Lower lobe of right lung (tissue), 2 donors: ENCODE results near the gene CAMKK1. TPM values are rescaled to one million over a fixed set of nuclear protein-coding genes. Genes with fewer than 3 reads are reported as not detected.

ENCODE experiments used
- ATAC-seq, 2 donors: fragments of 200-7000 bp; cut with Tn5 transposase; one replicate each; pipeline ENCODE4 v1.9.1; 2020 to 2022; ENCODE audit warnings: mild to moderate bottlenecking in 2 of 2, moderate library complexity in 2 of 2
- DNase-seq: peaks from one replicate; pipeline ENCODE4 v3.0.0-alpha.2; 2020
- H3K27ac ChIP-seq: fragments of 200-600 bp; one replicate; pipeline ENCODE4 v1.8.0; 2022
- H3K27me3 ChIP-seq: fragments of 200-600 bp; one replicate; pipeline ENCODE4 v1.8.0; 2022; ENCODE audit warnings: low read depth
- H3K36me3 ChIP-seq: fragments of 200-600 bp; one replicate; pipeline ENCODE4 v1.8.0; 2022; ENCODE audit warnings: mild to moderate bottlenecking
- H3K4me1 ChIP-seq: fragments of 200-600 bp; one replicate; pipeline ENCODE4 v1.8.0; 2022
- H3K4me3 ChIP-seq: fragments of 200-600 bp; one replicate; pipeline ENCODE4 v1.8.0; 2022; ENCODE audit warnings: mild to moderate bottlenecking
- H3K9me3 ChIP-seq: fragments of 200-600 bp; one replicate; pipeline ENCODE4 v1.8.0; 2022
- intact Hi-C: fragments of 100-400 bp; cut with DNase I; formaldehyde crosslinking; loops from one replicate; pipeline ENCODE4 v1.11.0; 2022
- total RNA-seq: library from RNA; stranded (reverse); fragmentation: NEBNext Ultra II Directional; extraction: Animal tissue kit (Norgen Biotek cat#: 25700); gene quantifications from one replicate; pipeline ENCODE4 v1.2.1, GENCODE V29; 2021
- TF ChIP-seq, protein P1 (sequence below): fragments of 200-600 bp; IDR thresholded peaks from one replicate; pipeline ENCODE4 v1.8.0; 2022; ENCODE audit warnings: antibody characterized with exemption, mild to moderate bottlenecking
- donor health status: DM: no; HTN: yes; CAD: no; lungs with severe emphysema.

The CAMKK1 gene
- total RNA-seq, 1 donor from 2014 or later = 9.7 TPM

- intact Hi-C loops = no loop called here
- TF ChIP-seq, protein P1, sequence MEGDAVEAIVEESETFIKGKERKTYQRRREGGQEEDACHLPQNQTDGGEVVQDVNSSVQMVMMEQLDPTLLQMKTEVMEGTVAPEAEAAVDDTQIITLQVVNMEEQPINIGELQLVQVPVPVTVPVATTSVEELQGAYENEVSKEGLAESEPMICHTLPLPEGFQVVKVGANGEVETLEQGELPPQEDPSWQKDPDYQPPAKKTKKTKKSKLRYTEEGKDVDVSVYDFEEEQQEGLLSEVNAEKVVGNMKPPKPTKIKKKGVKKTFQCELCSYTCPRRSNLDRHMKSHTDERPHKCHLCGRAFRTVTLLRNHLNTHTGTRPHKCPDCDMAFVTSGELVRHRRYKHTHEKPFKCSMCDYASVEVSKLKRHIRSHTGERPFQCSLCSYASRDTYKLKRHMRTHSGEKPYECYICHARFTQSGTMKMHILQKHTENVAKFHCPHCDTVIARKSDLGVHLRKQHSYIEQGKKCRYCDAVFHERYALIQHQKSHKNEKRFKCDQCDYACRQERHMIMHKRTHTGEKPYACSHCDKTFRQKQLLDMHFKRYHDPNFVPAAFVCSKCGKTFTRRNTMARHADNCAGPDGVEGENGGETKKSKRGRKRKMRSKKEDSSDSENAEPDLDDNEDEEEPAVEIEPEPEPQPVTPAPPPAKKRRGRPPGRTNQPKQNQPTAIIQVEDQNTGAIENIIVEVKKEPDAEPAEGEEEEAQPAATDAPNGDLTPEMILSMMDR = no peak
- Histone ChIP-seq H3K9me3 (no peaks in the 10 kb centered on the region), H3K36me3 (no peaks in the 10 kb centered on the region), H3K4me1 (no peaks in the 10 kb centered on the region), H3K27ac (no peak overlapping the region), H3K4me3 (no peak overlapping the region), H3K27me3 (no peaks in the 10 kb centered on the region)
- ATAC-seq (peak in 1 of 2 donors; percentile 34), DNase-seq (no peak)
These were observed 12.2 kb upstream of the CAMKK1 start for GRCh38 chr17:3905017-3905520.

DNA sequence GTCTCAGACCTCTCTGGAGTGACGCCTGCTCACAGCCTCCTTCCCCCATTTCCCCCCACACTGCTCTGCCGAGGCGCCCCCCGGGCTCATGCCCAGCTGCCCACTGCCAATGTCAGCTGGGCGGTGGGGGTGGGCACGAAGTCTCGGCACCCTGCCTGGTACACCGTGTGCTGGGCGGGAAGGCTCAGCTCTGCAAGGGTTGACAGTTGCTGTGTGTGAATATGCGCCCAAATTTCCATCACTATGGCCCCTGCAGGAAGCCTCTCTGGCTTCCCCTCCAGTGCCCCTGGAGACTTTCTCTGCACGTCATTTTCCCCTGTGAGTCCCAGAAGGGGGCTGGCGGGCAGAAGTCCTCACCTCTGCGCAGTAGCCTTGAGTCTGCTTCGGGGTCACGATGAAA, 11.6 kb upstream of the CAMKK1 start:
- TF ChIP-seq, protein P1 = no peak
- Histone ChIP-seq H3K27ac (no peak overlapping the region), H3K36me3 (no peaks in the 10 kb centered on the region), H3K4me3 (no peak overlapping the region), H3K4me1 (no peaks in the 10 kb centered on the region), H3K9me3 (no peaks in the 10 kb centered on the region), H3K27me3 (no peaks in the 10 kb centered on the region)
- DNase-seq = no peak
- intact Hi-C loops = no loop called here
- ATAC-seq = no peak

- TF ChIP-seq, protein P1 = no peak
- Histone ChIP-seq H3K27me3 (no peaks in the 10 kb centered on the region), H3K9me3 (no peaks in the 10 kb centered on the region), H3K27ac (no peak overlapping the region), H3K4me1 (no peaks in the 10 kb centered on the region), H3K4me3 (no peak overlapping the region), H3K36me3 (no peaks in the 10 kb centered on the region)
- DNase-seq (no peak), ATAC-seq (no peak)
- intact Hi-C loops = no loop called here
These were observed 11.0 kb upstream of the CAMKK1 start for GRCh38 chr17:3903881-3904290.

GRCh38 chr17:3903051-3903825, 10.4 kb upstream of the CAMKK1 start:
- DNase-seq (no peak), ATAC-seq (no peak)
- Histone ChIP-seq H3K9me3 (no peaks in the 10 kb centered on the region), H3K4me1 (no peaks in the 10 kb centered on the region), H3K4me3 (no peak overlapping the region), H3K36me3 (no peaks in the 10 kb centered on the region), H3K27me3 (no peaks in the 10 kb centered on the region), H3K27ac (no peak overlapping the region)
- intact Hi-C loops = no loop called here
- TF ChIP-seq, protein P1 = no peak

GRCh38 chr17:3900646-3901045, 7.8 kb upstream of the CAMKK1 start:
- intact Hi-C loops = no loop called here
- no peak for ATAC-seq
- TF ChIP-seq, protein P1 = no peak
- H3K27ac ChIP-seq = no peak overlapping the region
- peaks cover 8% of the 10 kb centered on the region for H3K4me1 ChIP-seq
- no peaks in the 10 kb centered on the region for H3K9me3 ChIP-seq
- H3K4me3 ChIP-seq = no peak overlapping the region
- no peaks in the 10 kb centered on the region for H3K36me3 ChIP-seq
- DNase-seq = no peak
- H3K27me3 ChIP-seq = no peaks in the 10 kb centered on the region
